SK-N-MC (cell line): Measurements from ENCODE around the gene FAM118A.

Experiments used
- EZH2 ChIP-seq: fragments of 200-600 bp; sonication (generic); IDR thresholded peaks from one replicate; pipeline ENCODE4 v1.6.1; 2017; ENCODE audit warnings: antibody characterized with exemption
- FOXP2 ChIP-seq: optimal IDR thresholded peaks from 2 replicates; pipeline ENCODE3; 2011; ENCODE audit warnings: mild to moderate bottlenecking, moderate library complexity; ENCODE audit not compliant: insufficient read depth; ENCODE audit errors: extremely low read length, control extremely low read depth
- POLR2AphosphoS5 ChIP-seq: IDR thresholded peaks from 2 replicates; pipeline ENCODE4 v1.6.1; 2012; ENCODE audit warnings: mild to moderate bottlenecking, low read depth, low read length, borderline replicate concordance

GRCh38 chr22:45292731-45293442 is 16.8 kb upstream of the FAM118A start:
- TF ChIP-seq EZH2 (no peak), POLR2AphosphoS5 (no peak), FOXP2 (no peak)
